GM13977 (cell line): Measurements from ENCODE around the gene DGCR2.

Experiments
- DNase-seq: peaks from one replicate; pipeline ENCODE4 v3.0.0; 2012; ENCODE audit warnings: low spot score
- CTCF ChIP-seq: IDR thresholded peaks from 2 replicates; pipeline ENCODE4 v1.5.1; 2012; ENCODE audit warnings: mild to moderate bottlenecking, control low read depth; ENCODE audit not compliant: insufficient read depth; ENCODE audit errors: extremely low read depth, missing control alignments
- in situ Hi-C: fragments of 300-500 bp; cut with MboI; formaldehyde crosslinking; loops from one replicate; pipeline ENCODE4 v1.12.0; 2022; ENCODE audit warnings: low sequenced_read_pairs, low pct_unique_long_range_greater_than_20kb, mixed read lengths, inconsistent platforms; ENCODE audit not compliant: unreplicated experiment

Gene DGCR2

GRCh38 chr22:19149991-19150390 is 27.8 kb upstream of the DGCR2 start, which contains the start of gene GSC2:
TSS of gene GSC2 (minus strand) at chr22:19150292. CDS start at chr22:19150283, 9 bp downstream.
- DNase-seq = no peak
- TF ChIP-seq CTCF = no peak
- in situ Hi-C loops = no loop called here

DNA sequence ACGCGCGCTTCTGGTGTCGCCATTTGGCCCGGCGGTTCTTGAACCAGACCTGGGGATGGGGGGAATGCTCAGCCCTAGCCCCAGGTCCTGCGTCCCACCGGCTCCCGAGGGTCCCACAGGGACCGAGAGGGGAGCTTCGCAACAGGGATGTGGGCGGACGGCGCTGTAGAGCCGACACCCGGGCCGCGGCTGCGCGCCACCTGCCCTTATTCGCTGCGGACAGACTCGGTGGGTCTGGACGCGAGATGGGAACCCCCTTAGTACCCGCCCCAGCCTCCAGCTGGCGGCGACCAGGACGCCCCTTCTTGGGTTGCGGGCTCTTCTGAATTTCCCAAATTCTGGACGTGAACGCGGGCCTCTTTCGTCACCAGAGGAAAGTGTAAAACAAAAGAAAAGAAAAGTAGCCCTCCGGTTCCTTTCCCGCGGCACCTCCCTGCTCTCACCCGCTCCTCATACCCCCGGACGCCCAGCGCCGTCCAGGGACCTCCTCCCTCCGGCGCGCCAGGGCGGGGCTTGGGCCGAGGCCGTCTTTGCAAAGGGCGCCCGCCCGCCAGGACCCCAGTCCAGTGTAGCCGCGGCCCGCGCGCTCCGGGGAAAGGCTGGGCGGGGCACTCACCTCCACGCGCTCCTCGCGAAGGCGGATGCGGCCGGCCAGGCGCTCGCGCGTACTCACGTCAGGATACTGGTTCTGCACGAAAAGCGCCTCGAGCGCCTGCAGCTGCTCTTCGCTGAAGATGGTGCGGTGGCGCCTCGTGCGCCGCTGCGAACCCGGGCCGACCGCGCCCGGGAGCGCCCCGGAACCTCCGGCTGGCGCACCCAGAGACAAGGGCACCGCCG is 27.1 kb upstream of the DGCR2 start:
- in situ Hi-C loops = no loop called here
- DNase-seq = no peak

GRCh38 chr22:19148417-19149046 is 26.3 kb upstream of the DGCR2 start:
- no peak for DNase-seq
- TF ChIP-seq CTCF = no peak
- in situ Hi-C loops = no loop called here

More for the DNA sequence above, 27.1 kb upstream of the DGCR2 start:
- no peak for TF ChIP-seq CTCF

DNA sequence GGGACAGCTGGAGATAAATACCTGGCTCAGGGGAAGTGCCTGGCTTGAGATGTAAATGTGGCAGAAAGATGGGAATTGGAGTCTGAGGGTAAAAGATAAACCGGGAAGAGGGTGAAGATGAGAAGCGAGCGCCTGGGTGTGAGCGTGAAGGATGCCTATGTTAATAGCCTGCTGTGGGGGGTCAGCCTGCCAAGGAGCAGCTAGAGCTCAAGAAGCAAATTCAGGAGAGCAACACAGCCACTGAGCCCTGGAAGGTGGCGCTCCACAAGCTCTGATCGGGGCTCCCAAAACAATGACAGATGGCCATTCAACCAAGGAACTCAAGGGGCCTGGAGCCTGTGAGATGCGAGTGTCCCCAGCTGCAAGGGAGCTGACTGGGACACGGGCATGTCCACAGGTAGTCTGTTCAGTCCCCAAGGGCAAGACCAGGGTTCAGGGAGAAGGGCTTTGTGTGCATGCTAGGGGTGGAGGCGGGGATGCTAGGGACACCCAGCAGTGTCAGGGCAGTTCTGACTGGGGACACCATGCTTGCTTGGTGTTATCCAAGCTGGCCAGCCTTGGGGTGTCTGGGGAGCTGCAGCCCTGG is 25.1 kb upstream of the DGCR2 start:
- in situ Hi-C loops = no loop called here
- no peak for TF ChIP-seq CTCF
- no peak for DNase-seq

- TF ChIP-seq CTCF = no peak
- DNase-seq = no peak
- in situ Hi-C loops = no loop called here
Measured at GRCh38 chr22:19146215-19146968, 24.2 kb upstream of the DGCR2 start.

DNA sequence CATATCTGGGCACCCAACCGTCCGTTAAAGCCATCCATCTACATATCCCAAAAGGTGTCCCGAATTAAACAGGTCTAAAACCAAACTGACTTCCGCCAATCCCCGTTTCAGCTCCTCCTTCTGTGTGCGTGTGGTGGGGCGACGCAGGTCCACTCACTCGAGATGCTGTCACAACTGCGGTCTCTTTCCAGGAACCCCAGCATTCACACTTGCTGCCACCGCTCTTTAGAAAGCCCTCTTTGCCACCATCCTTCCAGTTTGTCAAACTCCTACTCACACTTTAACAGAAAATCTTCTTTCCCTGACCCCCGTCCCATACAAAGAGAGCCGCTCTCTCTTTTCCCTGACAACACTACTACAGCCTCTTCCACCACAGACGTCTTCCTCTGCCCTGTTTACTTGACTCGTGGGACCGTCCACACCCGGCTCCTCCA is 21.8 kb upstream of the DGCR2 start:
- TF ChIP-seq CTCF = no peak
- in situ Hi-C loops = no loop called here
- no peak for DNase-seq
